BLaER1 treated with 17β-estradiol and CSF1 and Interleukin-3, amounts not matched to agents 10 nM and 100 nM (cell line): ENCODE measurements around the gene WWC2.
A peak's percentile ranks its signal among the peaks of the same experiment; 100 is the strongest.

Experiments
- H3K27ac ChIP-seq, 11 experiments: shearing (Covaris generic); formaldehyde crosslinking; 2 replicates each; pipeline ENCODE4 v1.8.1; 2022
- H3K27me3 ChIP-seq, 11 experiments: shearing (Covaris generic); formaldehyde crosslinking; 2 replicates each; pipeline ENCODE4 v1.8.1; 2022
- H3K36me3 ChIP-seq, 11 experiments: shearing (Covaris generic); formaldehyde crosslinking; 2 replicates each; pipeline ENCODE4 v1.8.1; 2022
- H3K4me1 ChIP-seq, 10 experiments: shearing (Covaris generic); formaldehyde crosslinking; 2 replicates each; pipeline ENCODE4 v1.8.1; 2022
- H3K4me2 ChIP-seq, 11 experiments: shearing (Covaris generic); formaldehyde crosslinking; 2 replicates each; pipeline ENCODE4 v1.8.1; 2022
- H3K4me3 ChIP-seq, 10 experiments: shearing (Covaris generic); formaldehyde crosslinking; 2 replicates each; pipeline ENCODE4 v1.8.1; 2022
- H3K9ac ChIP-seq, 11 experiments: shearing (Covaris generic); formaldehyde crosslinking; 2 replicates each; pipeline ENCODE4 v1.8.1; 2022
- H3K9me3 ChIP-seq, 11 experiments: shearing (Covaris generic); formaldehyde crosslinking; replicated peaks in 1 of 11; 2 replicates each; pipeline ENCODE4 v1.8.1; 2022
- H4K20me1 ChIP-seq, 11 experiments: shearing (Covaris generic); formaldehyde crosslinking; 2 replicates each; pipeline ENCODE4 v1.8.1; 2022
- Cebpa-rat ChIP-seq, 11 experiments: shearing (Covaris generic); IDR thresholded peaks; 2 replicates each; pipeline ENCODE4 v1.8.1; 2022

WWC2 gene

DNA sequence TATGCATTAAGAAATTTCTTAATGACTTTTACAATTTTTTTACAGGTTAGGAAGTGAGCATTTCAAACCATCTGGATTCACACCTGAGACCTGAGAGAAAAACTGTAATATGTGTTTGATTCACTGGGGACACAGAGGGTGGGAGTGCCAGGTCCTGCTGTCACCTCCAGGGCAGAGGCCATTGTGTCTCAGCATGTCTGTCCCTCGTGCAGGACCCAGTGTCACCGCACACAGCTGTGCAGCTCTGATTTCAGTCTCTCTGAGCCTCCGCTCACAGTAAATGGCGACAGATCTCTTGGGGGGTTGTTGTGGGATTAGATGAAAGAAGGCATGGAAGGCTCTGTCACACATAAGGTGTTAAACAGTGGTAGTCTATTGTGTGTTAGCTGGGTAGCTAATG is 246.2 kb downstream of the WWC2 start:
- Histone ChIP-seq H3K36me3 (no peaks in the 10 kb centered on the region), H3K4me1 (peaks cover 35 to 65% (median 45%) of the 10 kb centered on the region in 10 experiments), H3K4me2 (peak overlapping the region in 10 of 11 experiments; percentile 0 to 88 (median 58); a peak in 12 of 22 replicates), H3K27me3 (peaks cover 0 to 4% (median 0%) of the 10 kb centered on the region in 11 experiments; a peak in 1 of 22 replicates), H3K9me3 (0 out of 22 replicates have a peak, but pooled peaks cover 0 to 4% (median 0%) of the 10 kb centered on the region in 11 experiments), H3K27ac (no peak overlapping the region), H3K9ac (no peak overlapping the region), H4K20me1 (no peaks in the 10 kb centered on the region), H3K4me3 (no peak overlapping the region)
- TF ChIP-seq Cebpa-rat (IDR thresholded peaks at IDR 0.05), result no peak

- H3K27ac ChIP-seq, result no peak overlapping the region
- no peak overlapping the region for H3K4me3 ChIP-seq
- H3K9ac ChIP-seq, result no peak overlapping the region
- no peaks in the 10 kb centered on the region for H3K36me3 ChIP-seq
- H4K20me1 ChIP-seq, result no peaks in the 10 kb centered on the region
- H3K27me3 ChIP-seq, result peaks cover 0 to 4% (median 0%) of the 10 kb centered on the region in 11 experiments; a peak in 1 of 22 replicates
- 0 out of 22 replicates have a peak, but pooled peaks cover 0 to 4% (median 0%) of the 10 kb centered on the region in 11 experiments for H3K9me3 ChIP-seq
- no peak for TF ChIP-seq Cebpa-rat (IDR thresholded peaks at IDR 0.05)
- H3K4me1 ChIP-seq, result peaks cover 35 to 67% (median 44%) of the 10 kb centered on the region in 10 experiments
- H3K4me2 ChIP-seq, result peak overlapping the region in 3 of 11 experiments; percentile 73 to 91 (median 83); a peak in 4 of 22 replicates
Measured at GRCh38 chr4:183347146-183347545, 248.1 kb downstream of the WWC2 start.

DNA sequence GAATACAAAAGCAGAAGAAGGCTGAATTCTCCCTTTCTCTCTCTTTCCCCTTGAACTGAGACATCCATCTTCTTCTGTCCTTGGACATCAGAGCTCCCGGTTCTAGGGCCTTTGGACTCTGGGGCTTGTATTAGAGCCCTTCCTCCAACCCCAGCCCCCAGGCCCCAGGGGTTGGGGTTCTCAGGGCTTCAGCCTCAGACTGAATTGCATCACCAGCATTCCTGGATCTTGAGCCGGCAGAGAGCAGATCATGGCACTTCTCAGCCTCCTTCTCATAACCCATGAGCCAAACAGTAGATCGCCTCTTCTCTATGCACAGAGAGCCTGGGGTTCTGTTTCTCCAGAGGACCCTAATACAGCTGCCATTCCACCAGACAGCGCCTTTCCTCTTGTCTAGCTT is 248.5 kb downstream of the WWC2 start:
- H3K4me3 ChIP-seq, result no peak overlapping the region
- H3K4me1 ChIP-seq, result peaks cover 31 to 63% (median 40%) of the 10 kb centered on the region in 10 experiments
- no peak overlapping the region for H3K9ac ChIP-seq
- H4K20me1 ChIP-seq, result no peaks in the 10 kb centered on the region
- H3K4me2 ChIP-seq, result peak overlapping the region in 5 of 11 experiments; percentile 16 to 91 (median 73); a peak in 8 of 22 replicates
- peaks cover 0 to under 1% (median 0%) of the 10 kb centered on the region in 11 experiments; a peak in 1 of 22 replicates for H3K27me3 ChIP-seq
- TF ChIP-seq Cebpa-rat (IDR thresholded peaks at IDR 0.05), result no peak
- H3K36me3 ChIP-seq, result no peaks in the 10 kb centered on the region
- 0 out of 22 replicates have a peak, but pooled peaks cover 0 to 4% (median 0%) of the 10 kb centered on the region in 11 experiments for H3K9me3 ChIP-seq
- peak overlapping the region in 1 of 11 experiments; percentile 73; a peak in 1 of 22 replicates for H3K27ac ChIP-seq

DNA sequence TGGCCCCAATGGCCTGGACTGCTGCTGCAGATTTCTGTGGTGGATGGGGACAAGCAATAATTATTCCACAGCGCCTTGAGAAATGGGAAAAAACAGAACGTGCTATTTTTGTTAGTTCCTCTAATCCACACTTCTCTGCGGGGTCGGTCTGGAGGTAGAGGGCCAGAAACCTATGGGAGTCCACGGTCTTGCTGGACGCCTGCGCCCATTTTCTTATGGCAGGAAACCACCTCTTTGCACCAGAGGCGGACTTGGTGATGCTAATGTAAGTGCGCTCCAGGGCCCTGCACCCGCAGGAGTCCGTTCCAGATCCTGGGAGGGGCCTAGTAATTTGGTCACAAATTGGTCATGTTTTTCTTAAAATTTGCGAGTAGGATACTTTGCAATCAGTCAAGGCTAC is 249.1 kb downstream of the WWC2 start:
- TF ChIP-seq Cebpa-rat (IDR thresholded peaks at IDR 0.05), result no peak
- no peaks in the 10 kb centered on the region for H4K20me1 ChIP-seq
- H3K4me3 ChIP-seq, result no peak overlapping the region
- H3K4me1 ChIP-seq, result peaks cover 27 to 57% (median 35%) of the 10 kb centered on the region in 10 experiments
- H3K9me3 ChIP-seq, result 0 out of 22 replicates have a peak, but pooled peaks cover 0 to 4% (median 0%) of the 10 kb centered on the region in 11 experiments
- H3K9ac ChIP-seq, result no peak overlapping the region
- no peaks in the 10 kb centered on the region for H3K36me3 ChIP-seq
- H3K27ac ChIP-seq, result peak overlapping the region in 3 of 11 experiments; percentile 55 to 73 (median 70); a peak in 6 of 22 replicates
- H3K27me3 ChIP-seq, result no peaks in the 10 kb centered on the region
- H3K4me2 ChIP-seq, result peak overlapping the region in 5 of 11 experiments; percentile 18 to 91 (median 73); a peak in 9 of 22 replicates

DNA sequence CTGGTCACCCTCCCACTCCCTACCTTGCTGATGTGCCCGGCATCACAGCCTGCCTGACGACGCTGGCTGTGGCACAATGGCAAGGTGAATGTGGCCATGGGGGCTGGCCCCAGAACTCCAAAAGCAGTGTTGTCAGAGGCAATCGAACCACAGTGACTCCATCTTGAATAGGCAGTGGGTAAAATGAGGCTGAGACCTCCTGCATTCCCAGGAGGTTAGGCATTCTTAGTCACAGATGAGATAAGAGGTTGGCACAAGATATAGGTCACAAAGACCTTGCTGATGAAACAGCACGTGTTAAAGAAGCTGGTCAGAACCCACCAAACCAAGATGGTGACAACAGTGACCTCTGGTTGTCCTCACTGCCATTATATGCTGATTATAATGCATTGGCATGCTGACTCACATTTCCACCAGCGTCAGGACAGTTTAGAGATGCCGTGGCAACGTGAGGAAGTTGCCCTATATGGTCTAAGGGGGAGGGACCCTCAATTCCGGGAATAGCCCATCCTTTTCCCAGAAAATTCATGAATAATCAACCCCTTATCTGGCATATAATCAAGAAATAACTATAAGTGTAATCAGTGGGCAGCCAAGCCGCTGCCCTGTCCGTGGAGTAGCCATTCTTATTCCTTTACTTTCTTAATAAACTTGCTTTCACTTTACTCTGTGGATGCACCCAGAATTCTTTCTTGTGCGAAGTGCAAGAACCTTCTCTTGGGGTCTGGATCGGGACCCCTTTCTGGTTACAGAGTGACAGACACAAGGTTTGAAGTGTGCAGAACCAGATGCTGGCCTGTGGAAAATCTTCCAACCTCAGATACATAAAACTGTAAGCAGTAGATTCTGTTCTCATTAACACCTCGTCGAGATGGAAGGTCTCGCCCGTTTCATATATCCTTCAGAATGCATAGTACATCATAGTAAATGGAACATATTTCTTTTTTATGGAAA is 249.9 kb downstream of the WWC2 start:
- Histone ChIP-seq H3K9me3 (0 out of 22 replicates have a peak, but pooled peaks cover 0 to 4% (median 0%) of the 10 kb centered on the region in 11 experiments), H3K27me3 (no peaks in the 10 kb centered on the region), H3K9ac (peak overlapping the region in 1 of 11 experiments; percentile 4; a peak in 1 of 22 replicates), H3K4me2 (peak overlapping the region in 5 of 11 experiments; percentile 18 to 91 (median 73); a peak in 9 of 22 replicates), H3K4me3 (no peak overlapping the region), H3K4me1 (peaks cover 18 to 49% (median 27%) of the 10 kb centered on the region in 10 experiments), H3K36me3 (no peaks in the 10 kb centered on the region), H4K20me1 (no peaks in the 10 kb centered on the region), H3K27ac (peak overlapping the region in 4 of 11 experiments; percentile 50 to 73 (median 62); a peak in 7 of 22 replicates)
- TF ChIP-seq Cebpa-rat (IDR thresholded peaks at IDR 0.05), result no peak

DNA sequence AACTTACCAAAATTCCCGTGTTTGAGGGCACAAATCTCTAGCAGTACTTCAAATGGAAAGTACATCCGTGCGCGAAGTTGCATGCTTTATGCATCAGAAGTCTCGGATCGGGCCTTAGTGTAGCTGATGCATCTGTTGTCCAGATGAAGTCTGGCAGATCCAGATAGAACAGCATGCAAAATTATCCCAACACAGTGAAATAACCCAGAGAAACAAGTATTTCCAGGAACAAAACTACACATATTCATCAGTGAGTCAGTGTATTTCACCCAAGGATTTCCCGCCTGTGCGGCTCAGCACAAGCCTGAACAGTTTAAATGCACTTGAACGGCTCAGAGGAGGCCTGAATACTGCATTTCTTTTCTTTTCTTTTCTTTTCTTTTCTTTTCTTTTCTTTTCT is 250.6 kb downstream of the WWC2 start:
- H3K27ac ChIP-seq, result peak overlapping the region in 1 of 11 experiments; percentile 73; a peak in 2 of 22 replicates
- no peaks in the 10 kb centered on the region for H3K36me3 ChIP-seq
- H3K27me3 ChIP-seq, result no peaks in the 10 kb centered on the region
- H3K9me3 ChIP-seq, result 0 out of 22 replicates have a peak, but pooled peaks cover 0 to 4% (median 0%) of the 10 kb centered on the region in 11 experiments
- peaks cover 11 to 45% (median 20%) of the 10 kb centered on the region in 10 experiments for H3K4me1 ChIP-seq
- no peak overlapping the region for H3K4me3 ChIP-seq
- peak overlapping the region in 3 of 11 experiments; percentile 73 to 91 (median 83); a peak in 6 of 22 replicates for H3K4me2 ChIP-seq
- H3K9ac ChIP-seq, result no peak overlapping the region; a peak in 1 of 22 replicates
- H4K20me1 ChIP-seq, result no peaks in the 10 kb centered on the region
- no peak for TF ChIP-seq Cebpa-rat (IDR thresholded peaks at IDR 0.05)

- Histone ChIP-seq H3K4me1 (peaks cover 3 to 37% (median 13%) of the 10 kb centered on the region in 10 experiments; a peak in 18 of 20 replicates), H3K27ac (no peak overlapping the region; a peak in 1 of 22 replicates), H3K9me3 (0 out of 22 replicates have a peak, but pooled peaks cover 0 to 4% (median 0%) of the 10 kb centered on the region in 11 experiments), H3K27me3 (no peaks in the 10 kb centered on the region), H3K4me3 (no peak overlapping the region), H3K9ac (no peak overlapping the region), H4K20me1 (no peaks in the 10 kb centered on the region), H3K36me3 (no peaks in the 10 kb centered on the region), H3K4me2 (0 out of 22 replicates have a peak overlapping the region, but pooled peaks of 1 of the 11 experiments have one; percentile 2)
- no peak for TF ChIP-seq Cebpa-rat (IDR thresholded peaks at IDR 0.05)
Measured at GRCh38 chr4:183350317-183351071, 251.4 kb downstream of the WWC2 start.

DNA sequence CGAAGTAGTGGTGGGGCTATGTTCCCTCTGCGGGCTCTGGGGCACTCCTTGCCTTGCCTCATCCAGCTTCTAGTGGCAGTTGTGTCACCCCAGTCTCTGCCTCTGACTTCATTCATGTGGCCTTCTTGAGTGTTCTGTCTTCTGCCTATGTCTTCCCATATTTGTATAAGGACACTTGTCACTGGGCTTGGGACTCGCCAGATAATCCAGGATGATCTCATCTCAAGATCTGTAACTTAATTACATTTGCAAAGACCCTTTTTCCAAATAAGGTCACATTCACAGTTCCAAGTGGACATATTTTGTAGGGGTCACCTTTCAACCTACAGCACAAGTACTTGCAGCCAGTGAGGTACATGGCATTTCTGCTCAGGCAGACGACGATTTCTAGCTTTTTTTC is 253.5 kb downstream of the WWC2 start:
- H3K4me1 ChIP-seq, result peaks cover 0 to 30% (median 7%) of the 10 kb centered on the region in 10 experiments; a peak in 10 of 20 replicates
- H3K9ac ChIP-seq, result no peak overlapping the region

More for the DNA sequence above, 253.5 kb downstream of the WWC2 start:
- H3K27ac ChIP-seq, result no peak overlapping the region
- H3K36me3 ChIP-seq, result no peaks in the 10 kb centered on the region
- H4K20me1 ChIP-seq, result no peaks in the 10 kb centered on the region
- no peak overlapping the region for H3K4me2 ChIP-seq
- no peak for TF ChIP-seq Cebpa-rat (IDR thresholded peaks at IDR 0.05)
- no peaks in the 10 kb centered on the region for H3K27me3 ChIP-seq
- H3K9me3 ChIP-seq, result 0 out of 22 replicates have a peak, but pooled peaks cover 0 to 4% (median 0%) of the 10 kb centered on the region in 11 experiments
- H3K4me3 ChIP-seq, result no peak overlapping the region
